Uterus (tissue), 4 donors: ENCODE measurements around the gene TMEM270. TPM values are rescaled to one million over a fixed set of nuclear protein-coding genes. Genes with fewer than 3 reads are reported as not detected.

Source experiments
- DNase-seq, 2 donors: peaks; one replicate each; pipeline ENCODE4 v3.0.0-alpha.2; 2019 to 2020
- H3K27ac ChIP-seq, 2 donors: fragments of 200-600 bp; sonication (generic); 1 replicate in 1 of 2; 2 replicates in 1 of 2; pipeline ENCODE4 v1.5.1; 2016 to 2018
- H3K27me3 ChIP-seq, 2 donors: fragments of 200-600 bp; sonication (generic); one replicate each; pipeline ENCODE4 v1.5.1; 2018 to 2019; ENCODE audit warnings: control low read depth in 1 of 2
- H3K36me3 ChIP-seq, 2 donors: fragments of 200-600 bp; sonication (generic); one replicate each; pipeline ENCODE4 v1.5.1; 2019; ENCODE audit warnings: control low read depth in 1 of 2
- H3K4me1 ChIP-seq, 2 donors: fragments of 200-600 bp; sonication (generic); one replicate each; pipeline ENCODE4 v1.5.1; 2018 to 2019; ENCODE audit warnings: control low read depth in 1 of 2
- H3K4me3 ChIP-seq, 2 donors: fragments of 200-600 bp; sonication (generic); 1 replicate in 1 of 2; 2 replicates in 1 of 2; pipeline ENCODE4 v1.5.1; 2018 to 2019; ENCODE audit warnings: mild to moderate bottlenecking in 1 of 2
- H3K9me3 ChIP-seq, 2 donors: fragments of 200-600 bp; sonication (generic); one replicate each; pipeline ENCODE4 v1.5.1; 2019; ENCODE audit warnings: control low read depth in 1 of 2
- POLR2A ChIP-seq, 2 donors: fragments of 450-650 bp; IDR thresholded peaks; one replicate each; pipeline ENCODE4 v1.6.1; 2016; ENCODE audit warnings: antibody characterized with exemption in 2 of 2, mild to moderate bottlenecking in 1 of 2, moderate library complexity in 1 of 2
- intact Hi-C: fragments of 100-400 bp; cut with DNase I; formaldehyde crosslinking; loops from one replicate; pipeline ENCODE4 v1.15.1; 2023; ENCODE audit warnings: low total_unique reads
- total RNA-seq, 4 donors: library from RNA; depleted of rRNA in 3 of 4; stranded (reverse); fragments of >200 nt in 3 of 4; gene quantifications; one replicate each; pipeline versions ENCODE4 v1.1.0 to v1.2.4, GENCODE V29; 2014 to 2023
- TF ChIP-seq, protein P1 (sequence below), 4 experiments: fragments of 200-600 bp in 2 of 4; fragments of 450-650 bp in 2 of 4; sonication (generic) in 2 of 4; IDR thresholded peaks; one replicate each; pipeline ENCODE4 v1.5.1; 2016 to 2019; ENCODE audit warnings: antibody characterized with exemption in 4 of 4, mild to moderate bottlenecking in 2 of 4, moderate library complexity in 1 of 4
- donor health status: DM: yes; HTN: yes; CAD: no.

The TMEM270 gene
- total RNA-seq: 1 to 10 TPM in 1 of 4 donors, not detected in 3; 1.1 TPM

DNA sequence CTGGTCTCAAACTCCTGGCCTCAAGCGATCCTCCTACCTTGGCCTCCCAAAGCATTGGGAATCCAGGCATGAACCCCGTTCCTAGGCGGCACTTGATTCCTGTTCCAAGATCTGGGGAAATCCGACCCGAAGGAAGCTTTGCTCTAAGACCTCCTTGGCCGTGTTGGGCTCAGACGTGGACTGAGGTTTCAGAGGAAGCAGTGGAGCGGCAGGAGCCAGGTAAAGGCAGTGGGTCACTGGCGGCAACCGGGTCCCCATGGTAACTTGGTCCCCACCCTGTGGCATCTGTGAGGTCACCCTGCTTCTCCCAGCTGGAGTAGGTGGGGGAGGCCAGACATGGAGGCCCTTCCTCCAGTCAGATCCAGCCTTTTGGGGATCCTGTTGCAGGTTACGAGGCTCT, at the start of gene TMEM270:
TSS of gene TMEM270 (plus strand) at position 301 of the 400 bp plus-strand sequence. CDS start at position 337, 36 bp downstream.
- Histone ChIP-seq H3K27ac (no peak within 1 kb of the TSS), H3K36me3 (no peaks in the 10 kb centered on the region), H3K4me3 (no peak within 1 kb of the TSS), H3K4me1 (no peaks in the 10 kb centered on the region), H3K9me3 (no peaks in the 10 kb centered on the region), H3K27me3 (no peaks in the 10 kb centered on the region)
- TF ChIP-seq, protein P1, sequence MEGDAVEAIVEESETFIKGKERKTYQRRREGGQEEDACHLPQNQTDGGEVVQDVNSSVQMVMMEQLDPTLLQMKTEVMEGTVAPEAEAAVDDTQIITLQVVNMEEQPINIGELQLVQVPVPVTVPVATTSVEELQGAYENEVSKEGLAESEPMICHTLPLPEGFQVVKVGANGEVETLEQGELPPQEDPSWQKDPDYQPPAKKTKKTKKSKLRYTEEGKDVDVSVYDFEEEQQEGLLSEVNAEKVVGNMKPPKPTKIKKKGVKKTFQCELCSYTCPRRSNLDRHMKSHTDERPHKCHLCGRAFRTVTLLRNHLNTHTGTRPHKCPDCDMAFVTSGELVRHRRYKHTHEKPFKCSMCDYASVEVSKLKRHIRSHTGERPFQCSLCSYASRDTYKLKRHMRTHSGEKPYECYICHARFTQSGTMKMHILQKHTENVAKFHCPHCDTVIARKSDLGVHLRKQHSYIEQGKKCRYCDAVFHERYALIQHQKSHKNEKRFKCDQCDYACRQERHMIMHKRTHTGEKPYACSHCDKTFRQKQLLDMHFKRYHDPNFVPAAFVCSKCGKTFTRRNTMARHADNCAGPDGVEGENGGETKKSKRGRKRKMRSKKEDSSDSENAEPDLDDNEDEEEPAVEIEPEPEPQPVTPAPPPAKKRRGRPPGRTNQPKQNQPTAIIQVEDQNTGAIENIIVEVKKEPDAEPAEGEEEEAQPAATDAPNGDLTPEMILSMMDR (IDR thresholded peaks at IDR 0.05): no peak
- TF ChIP-seq POLR2A (IDR thresholded peaks at IDR 0.05): no peak
- intact Hi-C loops: no loop called here
- DNase-seq: no peak

GRCh38 chr7:73811760-73812168, 49.2 kb upstream of the TMEM270 start:
- H3K27ac ChIP-seq: no peak overlapping the region
- no peaks in the 10 kb centered on the region for H3K36me3 ChIP-seq
- peak; percentile 43 to 52 for DNase-seq
- H3K4me3 ChIP-seq: no peak overlapping the region
- H3K27me3 ChIP-seq: no peaks in the 10 kb centered on the region
- TF ChIP-seq, protein P1 (IDR thresholded peaks at IDR 0.05): peak; percentile 77 to 79 (median 78)
- TF ChIP-seq POLR2A (IDR thresholded peaks at IDR 0.05): no peak
- H3K4me1 ChIP-seq: no peaks in the 10 kb centered on the region
- no peaks in the 10 kb centered on the region for H3K9me3 ChIP-seq
- intact Hi-C loops: loop anchor here (5.0 kb wide), 1 partner anchor 46 kb away; no protein-coding TSS in a partner anchor

DNA sequence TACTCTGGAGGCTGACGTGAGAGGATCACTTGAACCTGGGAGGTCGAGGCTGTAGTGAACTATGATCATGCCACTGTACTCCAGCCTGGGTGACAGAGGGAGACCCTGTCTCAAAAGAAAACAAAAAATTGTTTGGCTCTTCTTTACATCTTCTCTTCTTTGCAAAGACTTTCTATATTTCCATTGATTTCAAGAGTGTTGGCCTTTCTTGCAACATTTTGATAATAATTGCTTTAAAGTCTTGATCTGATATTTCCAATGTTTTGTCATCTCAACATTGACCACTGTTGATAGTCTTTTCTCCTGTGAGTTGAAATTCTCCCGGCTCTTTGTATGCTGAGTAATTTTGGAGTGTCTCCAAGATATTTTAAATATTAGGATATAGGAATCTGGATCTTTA, 48.0 kb upstream of the TMEM270 start:
- no peaks in the 10 kb centered on the region for H3K36me3 ChIP-seq
- H3K4me3 ChIP-seq: no peak overlapping the region
- DNase-seq: no peak
- H3K4me1 ChIP-seq: no peaks in the 10 kb centered on the region
- no peak for TF ChIP-seq POLR2A (IDR thresholded peaks at IDR 0.05)
- TF ChIP-seq, protein P1 (IDR thresholded peaks at IDR 0.05): no peak
- no peaks in the 10 kb centered on the region for H3K27me3 ChIP-seq
- H3K27ac ChIP-seq: no peak overlapping the region
- intact Hi-C loops: loop anchor here (5.0 kb wide), 1 partner anchor 44 kb away; no protein-coding TSS in a partner anchor
- H3K9me3 ChIP-seq: no peaks in the 10 kb centered on the region

- intact Hi-C loops: no loop called here
- no peaks in the 10 kb centered on the region for H3K9me3 ChIP-seq
- H3K4me3 ChIP-seq: no peak overlapping the region
- no peaks in the 10 kb centered on the region for H3K27me3 ChIP-seq
- DNase-seq: no peak
- H3K36me3 ChIP-seq: no peaks in the 10 kb centered on the region
- no peak overlapping the region for H3K27ac ChIP-seq
- H3K4me1 ChIP-seq: no peaks in the 10 kb centered on the region
- TF ChIP-seq POLR2A (IDR thresholded peaks at IDR 0.05): no peak
- TF ChIP-seq, protein P1 (IDR thresholded peaks at IDR 0.05): no peak
These were observed 45.5 kb upstream of the TMEM270 start for GRCh38 chr7:73815436-73815835.

DNA sequence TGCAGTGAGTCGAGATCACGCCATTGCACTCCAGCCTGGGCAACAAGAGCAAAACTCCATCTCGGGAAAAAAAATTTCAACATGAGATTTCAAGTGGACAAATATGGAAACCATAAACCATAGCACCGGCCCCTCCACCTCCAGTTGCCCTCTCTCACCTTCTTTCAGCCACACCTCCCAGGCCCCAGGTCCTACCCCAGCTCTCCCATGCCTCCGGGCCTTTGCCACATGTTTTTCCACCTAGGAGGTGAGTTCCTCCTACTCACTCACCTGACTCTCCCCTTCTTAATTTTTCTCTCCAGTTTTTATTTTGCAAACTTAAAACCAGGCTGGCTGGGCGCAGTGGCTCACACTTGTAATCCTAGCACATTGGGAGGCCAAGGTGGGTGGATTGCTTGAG, 43.8 kb upstream of the TMEM270 start:
- intact Hi-C loops: no loop called here
- Histone ChIP-seq H3K27ac (no peak overlapping the region), H3K4me3 (no peak overlapping the region), H3K36me3 (no peaks in the 10 kb centered on the region), H3K9me3 (no peaks in the 10 kb centered on the region), H3K27me3 (no peaks in the 10 kb centered on the region), H3K4me1 (no peaks in the 10 kb centered on the region)
- DNase-seq: no peak
- no peak for TF ChIP-seq POLR2A (IDR thresholded peaks at IDR 0.05)
- TF ChIP-seq, protein P1 (IDR thresholded peaks at IDR 0.05): no peak
